GM15510 (cell line): ENCODE data around the gene CDK14.

ENCODE experiments used
- POLR2A ChIP-seq: IDR thresholded peaks from 3 replicates; pipeline ENCODE4 v1.6.1; 2011; ENCODE audit warnings: borderline replicate concordance; ENCODE audit not compliant: insufficient read length; ENCODE audit errors: extremely low read depth

The CDK14 gene

DNA sequence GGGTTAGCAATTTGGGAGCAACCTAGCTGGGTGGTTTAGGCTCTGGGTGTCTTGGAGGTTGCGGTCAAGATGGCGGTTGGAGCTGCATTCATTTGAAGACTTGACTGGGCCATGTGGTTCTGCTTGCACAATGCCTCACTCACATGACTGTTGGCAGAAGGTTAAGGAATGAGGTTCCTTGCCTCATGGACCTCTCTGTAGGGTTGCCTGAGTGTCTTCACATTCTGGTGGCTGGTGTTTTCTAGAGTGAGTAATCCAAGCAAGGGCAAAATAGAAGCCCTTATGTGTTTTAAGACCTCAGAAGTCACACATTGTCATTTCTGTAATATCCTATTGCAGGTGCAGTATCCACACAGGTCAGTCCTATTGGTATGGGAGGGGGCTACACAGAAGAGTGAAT lies 52.0 kb downstream of the CDK14 start:
- no peak for TF ChIP-seq POLR2A

DNA sequence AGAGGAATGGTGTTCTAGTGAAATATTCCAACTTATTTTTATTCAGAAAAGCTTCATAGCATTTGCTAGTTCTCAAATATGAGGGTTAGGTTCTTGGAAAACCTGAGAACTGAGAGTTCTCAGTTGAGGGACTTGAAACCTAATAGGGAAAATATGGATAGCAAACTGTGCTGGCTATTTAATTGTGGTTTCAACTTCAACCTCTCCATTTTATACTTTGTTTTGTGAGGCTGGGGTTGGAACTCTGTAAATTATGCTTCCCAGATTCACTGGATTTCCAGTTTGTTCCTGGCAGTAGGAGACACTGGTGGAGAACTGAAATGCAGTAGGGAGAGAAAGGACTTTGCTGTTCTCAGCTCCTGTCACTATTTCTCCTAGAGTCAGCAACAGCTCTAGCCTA lies 52.7 kb downstream of the CDK14 start:
- no peak for TF ChIP-seq POLR2A

DNA sequence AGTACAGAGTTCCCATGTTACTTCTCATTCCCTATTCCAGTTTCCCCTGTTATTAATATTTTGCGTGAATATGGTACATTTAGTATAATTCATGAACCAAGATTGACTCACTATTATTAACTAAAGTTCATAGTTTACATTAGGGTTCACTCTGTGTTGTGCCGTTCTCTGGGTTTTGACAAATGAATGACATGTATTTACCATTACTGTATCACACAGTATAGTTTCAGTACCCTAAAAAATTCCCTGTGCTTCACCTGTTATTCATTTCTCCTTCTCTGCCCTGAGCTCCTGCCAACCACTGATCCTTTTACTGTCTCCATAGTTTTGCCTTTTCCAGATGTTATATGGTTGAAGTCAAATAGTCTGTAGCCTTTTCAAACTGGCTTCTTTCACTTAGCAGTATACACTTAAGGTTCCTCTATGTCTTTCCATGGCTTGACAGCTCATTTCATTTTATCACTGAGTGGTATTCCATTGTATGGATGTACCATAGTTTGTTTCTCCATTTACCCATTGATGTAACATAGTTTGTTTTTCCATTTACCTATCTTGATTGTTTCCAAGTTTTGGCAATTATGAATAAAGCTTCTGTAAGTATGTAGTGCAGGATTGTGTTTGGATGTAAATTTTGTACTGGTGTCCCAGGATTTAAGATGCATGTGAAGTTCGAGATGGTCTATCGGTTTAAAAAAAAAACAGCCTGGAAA lies 58.8 kb downstream of the CDK14 start:
- no peak for TF ChIP-seq POLR2A

DNA sequence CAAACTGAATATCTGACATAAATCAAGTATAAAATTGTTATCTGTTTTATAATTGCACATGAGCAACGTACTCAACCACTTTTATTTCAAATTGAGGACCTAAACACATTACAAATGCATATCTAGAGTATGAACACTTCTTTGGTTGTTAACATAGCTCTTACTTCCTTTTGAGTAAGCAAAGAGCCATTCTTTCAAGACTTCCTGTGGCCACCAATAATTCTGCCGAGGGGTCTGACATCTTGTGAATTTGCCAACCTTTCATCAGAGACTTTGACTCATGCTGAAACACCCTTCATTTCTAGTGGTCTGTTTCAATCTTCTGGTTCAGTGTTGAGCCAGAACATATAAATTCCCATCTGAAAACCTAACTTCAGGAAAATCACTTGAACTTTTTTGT lies 59.4 kb downstream of the CDK14 start:
- no peak for TF ChIP-seq POLR2A

DNA sequence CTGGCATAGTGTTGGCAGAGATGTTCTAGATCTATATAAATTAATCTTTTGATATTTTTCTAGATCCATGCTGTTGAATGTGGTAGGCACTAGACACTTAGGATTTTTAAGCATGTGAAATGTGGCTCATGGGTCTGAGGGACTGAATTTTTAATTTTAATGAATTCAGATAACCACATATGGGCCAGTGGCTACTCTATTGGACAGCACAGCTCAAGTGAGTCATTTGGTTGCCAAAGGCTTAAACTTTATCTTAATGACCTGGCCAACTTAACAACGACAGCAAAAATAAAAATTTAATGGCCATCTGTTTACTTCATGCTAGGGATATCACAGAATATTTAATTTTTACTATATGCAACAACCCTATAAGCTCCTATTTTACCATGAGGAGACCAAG lies 61.4 kb downstream of the CDK14 start:
- TF ChIP-seq POLR2A, result no peak

DNA sequence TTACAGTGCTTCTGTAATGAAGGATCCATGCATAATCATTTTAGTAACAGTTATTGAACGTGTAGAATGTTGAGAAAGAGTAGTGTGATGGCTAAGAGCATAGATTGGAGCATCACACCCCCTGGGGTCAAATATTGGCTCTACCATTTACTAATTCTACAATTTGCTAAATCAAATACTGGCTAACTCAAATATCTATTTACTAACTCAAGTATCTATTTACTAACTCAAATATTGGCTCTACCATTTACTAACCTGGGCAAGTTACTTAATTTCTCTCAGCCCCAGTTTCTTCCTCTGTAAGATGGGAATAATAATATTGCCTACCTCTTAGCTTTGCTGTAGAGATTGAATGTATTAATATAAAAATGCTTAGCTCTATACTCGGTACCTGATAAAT lies 64.0 kb downstream of the CDK14 start:
- no peak for TF ChIP-seq POLR2A

DNA sequence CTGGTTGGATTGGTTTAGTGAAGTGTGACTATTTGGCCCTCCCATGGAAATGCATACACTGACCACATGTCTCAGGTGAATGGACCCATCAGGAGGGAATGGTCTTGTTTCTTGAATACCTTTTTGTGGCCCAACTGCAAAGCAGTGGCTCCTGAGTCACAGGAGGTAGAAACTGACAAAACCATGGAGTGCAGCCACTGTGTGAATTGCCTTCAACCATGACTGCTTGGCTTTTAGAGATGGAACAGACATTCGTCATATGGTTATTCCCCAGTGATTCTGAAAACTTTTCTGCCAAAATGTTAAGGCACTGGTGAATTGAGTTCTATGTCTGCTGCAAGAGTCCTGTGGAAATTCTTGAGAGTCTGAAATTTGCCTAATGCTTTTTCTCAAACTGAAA lies 64.7 kb downstream of the CDK14 start:
- no peak for TF ChIP-seq POLR2A

DNA sequence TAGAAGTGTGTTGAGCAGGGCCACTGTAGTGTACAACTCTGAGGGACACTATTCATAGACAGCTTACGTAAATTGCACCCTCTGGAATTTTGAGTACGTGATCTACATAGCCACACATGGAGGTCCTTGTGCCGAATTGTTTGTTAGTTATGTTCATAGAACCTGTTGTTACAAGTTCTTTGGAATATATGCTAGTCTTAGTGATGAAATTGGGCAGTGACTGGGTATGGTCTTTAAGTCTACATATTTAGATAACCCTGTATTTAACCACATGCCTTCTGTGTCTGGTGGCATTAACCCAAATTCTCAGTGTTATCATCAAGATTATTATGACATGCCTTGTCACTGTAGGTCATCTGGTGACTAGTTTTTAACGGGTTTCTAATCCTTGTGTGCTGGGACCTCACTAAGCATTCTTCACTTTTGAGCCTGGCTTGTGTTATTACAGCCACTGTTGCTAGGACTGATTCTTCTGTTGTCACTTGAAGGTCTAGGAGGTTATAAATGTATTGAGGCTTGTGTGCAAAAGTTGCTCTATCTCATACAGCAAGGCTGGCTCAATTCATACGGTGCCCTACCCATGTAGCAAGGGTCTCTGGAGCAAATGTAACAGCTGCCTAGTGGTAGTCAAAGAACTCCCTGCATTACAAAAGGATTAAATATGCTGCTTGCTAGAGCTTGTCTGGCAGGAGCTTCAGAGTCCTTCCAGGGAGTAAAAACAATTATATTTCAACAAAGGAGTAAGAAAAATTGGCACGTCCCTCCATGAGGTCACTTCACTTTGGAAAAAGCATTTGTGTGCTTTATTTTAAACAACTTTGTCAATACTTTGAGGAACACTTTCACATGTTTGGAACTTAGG lies 65.4 kb downstream of the CDK14 start:
- TF ChIP-seq POLR2A, result no peak

DNA sequence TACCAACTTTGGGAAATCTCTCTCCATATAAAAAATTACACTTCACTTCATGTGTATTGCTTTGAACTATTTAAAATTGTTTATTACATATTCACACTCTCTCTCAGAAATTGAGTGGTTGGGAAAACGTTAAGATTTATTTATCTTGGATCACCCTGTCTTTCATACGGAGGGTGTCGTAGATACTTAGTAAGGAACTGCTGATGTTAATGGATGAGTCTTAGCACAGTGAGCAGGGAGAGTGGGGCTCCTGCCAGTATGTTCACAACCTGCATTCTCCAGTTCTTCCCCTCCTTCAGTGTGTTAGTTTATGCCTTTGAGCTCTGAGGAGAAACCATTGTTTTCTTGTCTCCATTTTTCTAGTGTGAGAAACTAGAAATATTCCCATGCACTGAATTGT lies 67.1 kb downstream of the CDK14 start:
- TF ChIP-seq POLR2A, result no peak

DNA sequence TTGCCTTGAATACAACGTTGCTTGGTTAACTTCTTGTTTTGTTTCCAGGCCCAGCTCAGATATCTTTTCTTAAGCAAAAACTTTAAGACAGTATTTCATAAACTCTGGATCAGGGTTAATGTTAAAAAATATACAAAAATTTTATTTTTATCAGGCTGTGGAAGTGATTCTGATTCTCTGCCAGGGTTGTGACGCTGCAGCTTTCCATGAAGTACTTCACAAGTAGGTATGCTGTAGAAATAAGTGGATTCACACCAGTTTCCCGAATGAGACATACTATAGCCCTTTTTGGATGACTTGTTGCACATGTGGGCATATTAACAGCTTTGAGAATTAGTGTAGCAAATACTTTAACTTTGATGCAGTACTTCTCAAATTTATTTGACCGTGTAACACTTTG lies 70.1 kb downstream of the CDK14 start:
- TF ChIP-seq POLR2A, result no peak

DNA sequence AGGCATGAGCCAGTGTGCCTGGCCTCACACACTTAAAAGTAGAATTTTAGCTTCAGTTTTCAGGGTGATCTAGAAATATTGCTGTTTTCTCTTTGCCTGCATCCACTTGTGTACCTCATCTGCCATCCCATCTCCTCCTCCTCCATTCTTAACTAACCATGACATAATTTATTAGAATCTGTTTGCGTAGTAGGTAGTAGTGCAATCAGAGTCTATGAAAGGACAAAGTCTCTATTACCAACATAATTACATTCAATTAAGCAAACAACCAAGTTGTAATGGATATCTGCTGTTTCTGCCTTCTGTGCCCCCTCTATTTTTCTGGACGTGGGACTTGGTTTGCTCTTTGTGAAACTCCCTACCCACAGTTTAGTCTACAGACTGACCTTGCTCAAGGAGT lies 72.9 kb downstream of the CDK14 start:
- no peak for TF ChIP-seq POLR2A

DNA sequence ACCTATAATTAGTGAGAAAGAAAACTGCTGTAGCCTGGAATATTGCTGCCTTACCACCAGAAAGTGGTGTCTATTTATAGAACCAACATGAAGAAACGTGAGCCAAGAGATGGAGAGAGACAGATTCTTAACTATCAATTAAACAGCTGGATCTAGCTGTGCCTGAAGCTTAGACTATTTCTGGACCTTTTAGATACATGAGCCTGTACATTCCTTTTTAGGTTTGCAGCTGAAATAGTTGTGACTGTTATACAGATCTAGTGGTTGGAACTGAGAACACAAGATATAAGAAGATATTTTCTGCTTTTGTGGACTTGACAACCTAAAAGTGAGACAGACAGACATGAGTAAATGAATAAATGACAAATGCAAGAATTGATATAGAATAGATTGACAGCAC lies 73.4 kb downstream of the CDK14 start:
- no peak for TF ChIP-seq POLR2A

DNA sequence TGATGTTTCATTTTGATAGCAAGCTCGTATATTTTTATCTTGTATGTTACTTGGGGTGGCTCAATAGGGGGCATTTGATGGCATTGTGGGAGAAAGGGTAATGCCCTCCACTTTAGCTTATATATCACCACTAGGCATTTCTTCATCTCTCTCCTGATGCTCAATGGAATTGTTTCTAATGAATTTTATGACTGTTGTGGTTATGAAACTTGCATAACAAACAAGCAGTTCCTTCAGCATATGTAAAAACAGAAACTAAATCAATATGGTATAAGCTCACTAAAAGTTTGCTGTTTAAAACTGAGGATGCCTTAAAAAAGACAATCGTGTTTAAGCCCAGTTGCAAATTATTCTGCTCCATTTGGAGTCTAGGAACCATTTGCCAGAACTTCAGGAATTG lies 75.5 kb downstream of the CDK14 start:
- TF ChIP-seq POLR2A, result no peak

DNA sequence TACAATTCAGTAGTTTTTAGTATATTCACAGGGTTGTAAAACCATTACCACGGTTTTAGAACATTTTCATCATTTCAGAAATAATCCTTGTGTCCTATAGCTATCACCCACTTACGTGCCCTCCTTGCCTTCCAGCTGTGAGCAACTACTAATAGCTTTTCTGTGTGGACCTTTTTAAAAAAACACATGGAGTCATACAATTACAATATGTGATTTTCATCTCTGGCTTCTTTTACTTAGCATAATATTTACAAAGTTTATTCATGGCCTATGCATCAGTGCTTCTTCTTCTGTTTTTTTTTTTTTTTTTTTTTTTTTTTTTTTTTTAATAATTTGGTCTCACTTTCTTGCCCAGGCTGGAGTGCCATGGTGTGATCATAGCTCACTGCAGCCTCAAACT lies 76.1 kb downstream of the CDK14 start:
- no peak for TF ChIP-seq POLR2A

DNA sequence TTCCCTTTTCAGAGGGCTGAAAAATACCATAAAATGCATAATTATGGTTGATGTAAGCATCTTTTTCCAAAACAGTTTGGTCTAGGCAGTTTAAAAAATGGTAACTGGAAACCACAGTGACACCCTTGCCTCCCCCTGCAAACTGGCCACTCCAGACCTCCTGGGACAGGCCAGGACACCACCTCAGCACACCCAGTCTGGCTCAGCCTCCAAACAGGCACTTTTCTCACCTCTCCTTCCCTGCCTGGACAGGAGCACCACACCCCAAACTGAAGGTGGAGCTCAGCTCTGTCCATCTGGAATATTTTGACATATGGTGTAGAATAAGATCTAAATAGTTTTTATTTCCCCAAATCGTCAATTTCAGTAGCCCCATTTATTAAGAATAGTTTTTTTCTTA lies 78.5 kb downstream of the CDK14 start:
- no peak for TF ChIP-seq POLR2A

DNA sequence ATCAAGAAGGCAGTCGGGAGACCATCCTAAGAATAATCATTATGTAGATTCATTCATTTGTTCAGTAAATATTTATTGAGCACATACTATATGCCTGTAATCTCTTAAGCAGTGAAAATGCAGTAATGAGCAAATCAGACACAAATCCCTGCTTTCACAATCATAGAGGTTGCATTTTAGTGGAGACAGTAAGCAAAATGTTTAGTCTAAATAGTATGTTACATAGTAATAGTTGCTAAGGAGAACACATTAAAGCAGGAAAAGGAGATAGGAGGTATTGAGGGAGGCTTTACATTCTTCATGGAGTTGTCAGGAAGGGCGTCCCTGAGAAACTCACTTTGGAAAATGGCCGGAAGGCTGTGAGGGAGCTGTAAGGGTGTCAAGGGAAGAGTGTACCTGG lies 79.9 kb downstream of the CDK14 start:
- TF ChIP-seq POLR2A, result no peak
